Putamen (tissue), 1 donor: Measurements from ENCODE around the gene ANHX.
"Not testable (repeated sequence)": the region's sequence is repeated elsewhere in the genome, so short reads cannot be mapped to it uniquely, and the experiment has no call there.

Source experiments
- DNase-seq: peaks from one replicate; pipeline ENCODE4 v3.0.0-alpha.2; 2016; ENCODE audit warnings: low spot score

Gene ANHX

GRCh38 chr12:133235401-133236112 lies at the start of gene ANHX:
TSS of gene ANHX (minus strand) at chr12:133235877. CDS start at chr12:133234356, 1,521 bp downstream.
- DNase-seq: no peak

GRCh38 chr12:133264668-133265067 lies 29.0 kb upstream of the ANHX start:
- DNase-seq: not testable (repeated sequence)

- no peak for DNase-seq
Observed at GRCh38 chr12:133264173-133264572, 28.5 kb upstream of the ANHX start.

DNA sequence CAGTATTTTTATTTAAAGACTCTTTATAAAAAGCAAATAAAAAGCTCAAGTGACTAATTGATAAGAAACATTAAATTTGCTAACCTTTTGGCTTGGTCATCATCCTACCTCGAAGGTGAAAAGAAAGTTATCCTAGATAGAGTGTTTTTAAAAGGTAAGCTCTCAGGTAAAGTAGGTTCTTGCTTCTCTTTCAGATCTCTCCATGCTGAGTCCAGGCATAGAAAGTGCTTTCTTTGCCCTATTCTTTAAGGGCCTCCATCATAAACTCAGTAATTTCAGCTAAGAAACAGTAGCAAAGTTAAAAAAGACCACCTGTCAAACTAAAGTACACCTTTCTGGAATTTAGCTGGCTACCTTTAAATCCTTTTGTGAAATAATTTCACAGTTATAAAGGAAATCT lies 20.6 kb upstream of the ANHX start:
- no peak for DNase-seq

DNA sequence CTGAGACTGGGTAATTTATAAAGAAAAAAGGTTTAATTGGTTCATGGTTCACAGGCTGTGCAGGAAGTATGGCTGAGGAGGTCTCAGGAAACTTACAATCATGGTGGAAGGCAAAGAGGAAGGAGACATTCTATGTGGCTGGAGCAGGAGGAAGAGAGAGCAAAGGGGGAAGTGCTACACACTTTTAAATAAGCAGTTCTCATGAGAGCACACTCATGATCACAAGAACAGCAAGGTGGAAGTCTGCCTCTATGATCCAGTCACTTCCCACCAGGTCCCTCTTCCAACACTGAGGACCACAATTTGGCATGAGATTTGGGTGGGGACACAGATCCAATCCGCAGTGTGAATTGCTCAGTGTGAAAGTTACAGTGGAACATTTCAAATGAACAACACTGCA lies 20.2 kb upstream of the ANHX start:
- DNase-seq: not testable (repeated sequence)

GRCh38 chr12:133251732-133252131 lies 16.1 kb upstream of the ANHX start:
- DNase-seq: no peak

GRCh38 chr12:133236556-133236955 lies 879 bp upstream of the ANHX start:
- no peak for DNase-seq

- DNase-seq: no peak
Observed at GRCh38 chr12:133236144-133236543, 467 bp upstream of the ANHX start.

GRCh38 chr12:133234971-133235370 lies 706 bp downstream of the ANHX start:
- no peak for DNase-seq

DNA sequence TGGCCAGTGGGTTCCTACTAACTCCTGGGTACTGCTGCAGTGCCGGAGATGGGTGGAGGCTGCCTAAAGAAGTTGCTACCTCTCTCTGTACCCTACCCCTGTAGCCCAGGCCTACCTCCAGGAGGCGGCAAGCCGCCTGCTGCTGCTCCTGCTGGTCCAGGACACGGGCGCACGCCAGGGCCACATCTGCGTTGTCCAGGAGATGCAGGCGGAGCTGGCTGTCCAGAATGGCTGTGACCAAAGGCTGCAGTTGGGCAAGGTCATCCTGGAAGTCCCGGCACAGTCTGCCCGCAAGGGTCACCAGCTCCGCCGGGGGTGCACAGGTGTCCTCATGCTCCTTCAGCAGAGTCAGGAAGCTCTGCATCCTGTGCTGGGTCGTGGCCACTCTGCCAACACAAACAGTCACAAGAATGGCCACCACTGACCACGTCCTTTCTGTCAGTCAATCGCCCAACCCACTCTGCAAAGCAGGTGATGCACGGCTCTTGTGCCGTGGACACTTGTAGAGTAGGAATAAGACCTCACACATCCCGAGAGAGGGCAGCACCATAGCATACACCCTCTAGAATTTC lies 1.6 kb downstream of the ANHX start:
- DNase-seq: no peak

GRCh38 chr12:133233006-133233405 lies 2.7 kb downstream of the ANHX start:
- no peak for DNase-seq

- no peak for DNase-seq
Observed at GRCh38 chr12:133231001-133231400, 4.7 kb downstream of the ANHX start.

- DNase-seq: no peak
Observed at GRCh38 chr12:133227281-133227852, 8.3 kb downstream of the ANHX start.

DNA sequence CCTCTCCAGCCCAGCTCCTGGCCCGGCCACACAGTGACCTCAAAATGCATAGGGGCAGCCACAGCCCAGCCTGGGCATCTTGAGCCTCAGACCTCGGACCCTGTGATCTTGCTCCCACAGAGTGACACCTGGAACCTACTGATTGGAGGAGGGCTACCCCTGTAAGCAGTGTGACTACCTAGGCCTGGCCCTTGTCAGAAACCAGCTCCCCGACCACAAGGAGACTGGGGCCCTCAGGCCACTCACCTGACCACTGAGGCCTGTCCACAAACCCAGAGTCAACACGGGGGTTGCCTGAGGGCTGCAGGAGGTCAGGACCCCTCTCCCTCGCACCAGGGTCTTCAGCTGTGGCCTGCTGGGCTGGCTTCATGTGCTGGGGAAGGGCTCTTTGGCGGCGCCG lies 9.0 kb downstream of the ANHX start:
- DNase-seq: no peak

GRCh38 chr12:133225527-133225926 lies 10.2 kb downstream of the ANHX start:
- no peak for DNase-seq

DNA sequence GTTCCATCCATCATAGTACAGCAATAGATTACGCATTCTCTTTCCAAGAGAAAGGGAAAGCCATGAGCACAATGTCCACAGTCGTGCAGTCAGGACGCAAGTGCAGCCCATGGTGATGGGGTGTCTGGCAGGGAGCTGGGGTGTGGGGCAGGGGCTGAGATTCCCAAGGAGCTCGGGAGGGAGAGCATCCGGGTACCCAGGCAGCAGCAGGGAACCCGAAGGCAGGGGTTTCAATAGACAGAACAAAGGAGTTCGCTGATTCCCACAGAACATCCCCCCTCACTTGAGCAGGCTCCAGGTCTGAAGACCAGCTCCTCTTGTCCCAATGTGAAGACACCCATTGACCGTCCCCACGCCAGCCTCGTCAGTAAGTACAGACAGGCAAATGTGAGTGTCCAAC lies 13.5 kb downstream of the ANHX start:
- DNase-seq: no peak

DNA sequence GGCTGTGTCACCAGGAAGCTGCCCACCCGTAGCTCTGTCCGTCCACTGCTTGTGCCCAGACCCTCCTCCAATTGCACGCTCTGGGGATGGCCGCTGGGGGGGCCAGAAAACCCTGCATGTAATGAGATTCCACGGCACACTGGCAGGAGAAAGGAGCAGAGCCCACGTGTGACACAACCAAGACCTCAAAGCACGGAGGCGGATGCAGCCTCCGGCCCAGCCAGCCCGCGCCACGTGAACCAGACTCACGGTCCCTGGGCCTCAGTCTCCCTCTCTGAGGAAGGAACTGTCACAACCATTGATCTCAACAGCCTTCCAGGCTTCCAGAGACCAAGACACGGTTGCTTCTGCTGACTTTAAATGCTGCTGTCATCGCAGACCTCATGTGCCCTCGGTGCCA lies 14.4 kb downstream of the ANHX start:
- DNase-seq: no peak

- no peak for DNase-seq
Observed at GRCh38 chr12:133220521-133220920, 15.2 kb downstream of the ANHX start.

GRCh38 chr12:133217219-133217618 lies 18.5 kb downstream of the ANHX start:
- DNase-seq: no peak

GRCh38 chr12:133215724-133216123 lies 20.0 kb downstream of the ANHX start:
- DNase-seq: no peak

DNA sequence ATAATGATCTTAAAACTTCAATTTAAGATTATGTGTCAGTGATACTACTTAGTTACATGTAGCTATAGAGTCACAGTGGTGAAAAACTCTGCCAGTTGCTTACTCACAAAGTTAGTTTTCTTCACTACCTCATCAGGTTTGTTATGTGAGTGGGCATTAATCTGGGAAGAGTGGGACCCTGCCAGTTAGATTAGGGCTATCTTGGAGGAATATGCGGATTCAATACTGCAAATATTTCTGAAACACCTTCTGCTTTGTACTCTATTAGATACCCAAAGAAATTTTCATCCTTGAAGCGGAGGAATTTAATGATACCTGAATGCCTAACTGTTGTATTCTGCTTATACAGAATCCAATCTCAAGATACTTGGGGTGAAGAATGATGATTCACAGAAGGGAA lies 29.3 kb downstream of the ANHX start:
- no peak for DNase-seq

DNA sequence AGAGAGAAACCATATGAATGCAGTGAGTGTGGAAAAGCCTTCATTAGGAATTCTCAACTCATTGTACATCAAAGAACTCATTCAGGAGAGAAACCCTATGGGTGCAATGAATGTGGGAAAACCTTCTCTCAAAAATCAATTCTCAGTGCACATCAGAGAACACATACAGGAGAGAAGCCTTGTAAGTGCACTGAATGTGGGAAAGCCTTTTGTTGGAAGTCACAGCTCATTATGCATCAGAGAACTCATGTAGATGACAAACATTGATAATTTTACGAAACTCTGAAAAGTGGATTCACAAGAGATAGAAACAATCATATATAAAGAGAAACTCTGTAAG lies 31.4 kb downstream of the ANHX start:
- DNase-seq: no peak

GRCh38 chr12:133203344-133204263 lies 32.1 kb downstream of the ANHX start:
- no peak for DNase-seq
